ENCODE results near the gene GADD45GIP1.

DNA sequence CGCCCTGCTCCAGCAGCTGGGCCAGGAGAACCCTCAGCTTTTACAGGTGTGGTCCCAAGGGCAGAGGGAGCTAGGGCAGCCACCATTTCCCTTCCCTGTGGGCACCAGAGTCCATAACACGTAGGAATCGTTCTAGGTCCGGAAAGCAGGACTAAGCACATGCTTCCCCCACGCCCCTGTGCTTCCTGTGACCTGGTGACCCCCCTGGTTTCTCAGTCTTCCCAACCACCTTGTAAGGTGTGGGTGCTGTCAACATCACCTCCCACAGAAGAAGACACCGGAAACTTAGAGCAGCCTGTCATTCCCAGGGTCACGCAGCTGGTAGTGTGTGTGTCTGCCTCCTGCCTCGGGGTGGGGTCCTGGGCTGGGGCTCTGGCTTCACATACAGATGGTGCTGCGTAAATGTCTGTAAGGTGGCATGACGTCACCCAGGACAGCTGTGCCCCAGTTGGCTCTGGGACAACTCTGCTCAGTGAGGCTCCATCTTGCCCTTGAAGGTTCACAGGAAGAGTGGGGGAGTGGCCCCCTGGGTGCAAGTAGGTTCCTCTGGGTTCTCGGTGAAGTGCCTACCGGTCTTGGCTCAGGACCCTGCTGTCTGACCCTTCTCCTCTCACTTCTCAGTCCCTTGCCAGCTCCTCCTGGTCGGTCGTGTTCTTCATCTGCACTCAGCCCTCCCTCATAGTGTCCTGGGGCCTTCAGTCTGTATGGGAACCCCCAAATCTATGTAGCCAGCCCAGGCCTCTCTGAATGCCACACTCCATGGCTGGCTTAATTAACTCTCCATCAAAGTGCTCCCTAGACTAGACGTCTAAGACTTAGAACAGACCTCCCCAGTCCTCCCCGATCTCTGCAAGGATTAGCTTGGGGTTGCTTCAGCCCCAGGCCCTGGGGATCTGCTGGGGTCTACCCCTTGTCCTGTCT is 7.4 kb downstream of the GADD45GIP1 start:
- no peak for TF ChIP-seq SPI1 (IDR thresholded peaks at IDR 0.05; ENCODE audit: low read depth, low read length)
- TF ChIP-seq POLR2A (IDR thresholded peaks at IDR 0.05; ENCODE audit: low read depth, low read length): no peak

Data from GM12891 (cell line).